Measurements from ENCODE around the gene KIF27. TPM values are rescaled to one million over a fixed set of nuclear protein-coding genes. Genes with fewer than 3 reads are reported as not detected.

Gene KIF27
- 0.67 and 1.5 TPM in 2 replicates for total RNA-seq

DNA sequence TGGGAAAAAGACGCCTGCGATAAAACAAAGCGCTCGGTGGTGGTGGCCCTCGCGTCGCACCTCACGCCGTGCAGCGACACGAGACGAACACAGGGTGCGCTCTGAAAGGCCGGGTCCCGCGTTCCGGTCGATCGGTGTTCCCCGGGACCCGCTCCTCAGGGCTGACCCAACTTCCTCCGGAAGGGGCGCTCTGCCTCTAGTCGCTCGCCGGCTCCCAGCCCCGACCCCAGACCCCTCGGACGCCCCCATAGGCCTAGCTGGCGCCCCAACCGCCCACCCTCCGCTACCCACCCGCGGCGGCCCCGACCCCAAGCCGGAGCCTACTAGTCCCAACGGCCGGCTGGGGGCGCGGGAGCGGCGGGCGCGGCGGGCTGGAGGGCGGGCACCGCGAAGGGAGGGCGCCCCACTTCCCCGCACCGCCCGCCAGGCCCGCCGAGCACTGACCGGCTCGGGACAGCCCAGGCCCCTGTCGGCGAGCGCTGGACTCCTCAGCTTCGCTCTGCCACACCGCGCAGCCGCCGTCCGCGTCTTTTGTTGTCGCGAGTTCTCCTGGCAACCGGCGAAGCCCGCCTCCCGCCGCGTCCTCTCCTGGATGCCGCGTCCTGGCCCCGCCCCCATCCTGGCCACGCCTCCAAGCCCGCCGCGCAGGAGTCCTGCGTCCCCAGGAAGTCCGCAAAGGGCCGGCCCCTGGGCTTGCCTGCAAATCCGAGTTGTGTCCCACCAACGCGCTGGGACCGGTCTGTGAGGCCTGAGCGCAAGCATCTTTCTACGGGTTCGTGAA lies at the start of gene KIF27:
KIF27 (minus strand) TSS at position 506 of the 781 bp plus-strand sequence. CDS start 5,841 bp downstream, outside the sequence.

DNA sequence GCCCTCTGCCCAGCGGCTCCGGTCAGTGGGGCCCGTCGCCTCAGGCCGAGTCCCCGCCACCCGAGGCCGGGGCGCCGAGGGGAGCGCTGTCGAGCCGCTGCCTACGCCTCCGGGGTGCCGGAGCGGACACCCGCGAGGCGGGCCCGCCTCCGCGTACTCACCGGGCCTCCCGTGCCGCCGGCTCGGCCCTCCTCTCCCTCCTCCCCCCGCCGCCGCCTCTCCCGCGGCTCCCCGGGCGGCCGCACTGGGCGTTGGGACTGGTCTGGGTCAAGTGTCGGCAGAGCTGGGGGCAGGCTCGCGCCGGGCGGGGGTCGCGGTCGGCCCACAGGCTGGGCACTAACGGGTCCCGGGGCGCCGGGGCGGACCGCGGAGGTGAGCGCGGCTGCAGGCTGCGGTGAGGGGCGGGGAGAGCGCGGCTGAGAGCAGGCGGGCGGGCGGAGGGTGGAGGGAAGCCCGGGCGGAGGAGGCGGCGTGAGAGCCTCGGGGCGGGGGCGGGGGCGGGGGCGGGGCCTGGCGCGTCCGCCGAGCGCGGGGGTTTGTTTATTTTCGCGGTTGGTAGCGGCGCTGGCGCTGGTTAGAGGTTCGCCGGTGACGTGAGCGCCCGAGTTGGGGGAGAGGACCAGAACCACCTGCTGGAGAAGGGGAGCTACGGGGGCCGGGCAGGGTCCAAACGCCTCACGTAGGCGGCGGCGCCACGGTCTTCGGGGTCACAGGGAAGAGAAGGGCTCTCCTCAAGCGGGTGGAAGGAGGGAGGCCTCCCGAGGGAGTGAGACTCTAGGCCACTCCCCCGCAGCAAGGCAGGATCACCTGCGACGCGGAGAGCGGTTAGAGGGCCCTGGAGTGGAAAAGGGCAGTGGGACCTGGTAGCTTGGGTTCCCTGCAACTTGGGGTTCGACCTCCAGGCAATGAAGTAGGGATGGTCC lies 103.6 kb downstream of the KIF27 start, which contains the start of gene GKAP1:
GKAP1 (minus strand) TSS at position 414 of the 923 bp plus-strand sequence. CDS start 11,252 bp downstream, outside the sequence.

Other genes with a start within 250 kb of the KIF27 start
- gene UBQLN1, start 213.5 kb downstream of the KIF27 start, total RNA-seq: 84.4 and 91.9 TPM in 2 replicates
- gene GKAP1, start 103.7 kb downstream of the KIF27 start, total RNA-seq: 1.0 and 1.3 TPM in 2 replicates
- gene HNRNPK, start 58.8 kb upstream of the KIF27 start, total RNA-seq: 534 and 552 TPM in 2 replicates
- 3.7 and 7.1 TPM in 2 replicates for gene RMI1, start 59.4 kb upstream of the KIF27 start, total RNA-seq

Measured in bronchus fibroblast of lung (primary cell).